SK-N-MC (cell line): Measurements from ENCODE around the gene PDZD2.

Source experiments
- EZH2 ChIP-seq: fragments of 200-600 bp; sonication (generic); IDR thresholded peaks from one replicate; pipeline ENCODE4 v1.6.1; 2017; ENCODE audit warnings: antibody characterized with exemption
- POLR2AphosphoS5 ChIP-seq: IDR thresholded peaks from 2 replicates; pipeline ENCODE4 v1.6.1; 2012; ENCODE audit warnings: mild to moderate bottlenecking, low read depth, low read length, borderline replicate concordance

DNA sequence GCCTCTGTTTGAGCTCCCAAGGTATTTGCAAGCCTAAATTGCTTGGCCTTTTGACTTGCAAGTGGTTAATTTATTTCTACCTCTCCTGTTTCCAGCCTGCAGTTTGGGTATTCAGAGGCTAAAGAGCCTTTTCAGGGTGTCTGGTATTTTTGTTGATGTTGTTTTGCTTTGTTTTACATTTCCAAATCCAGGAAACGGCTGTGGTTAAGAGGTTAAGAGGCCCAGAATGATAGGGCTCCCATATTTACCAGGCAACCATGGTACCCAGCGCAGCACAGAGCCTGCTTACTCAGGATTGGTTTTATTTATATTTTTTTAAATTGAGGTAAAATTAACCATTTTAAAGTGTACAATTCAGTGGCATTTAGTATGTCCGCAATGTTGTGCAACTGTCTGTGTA is 92.1 kb downstream of the PDZD2 start:
- TF ChIP-seq POLR2AphosphoS5 (no peak), EZH2 (no peak)
